BLaER1 (cell line): ENCODE measurements around the gene RAB30.
A peak's percentile ranks its signal among the peaks of the same experiment; 100 is the strongest.
"Not testable (repeated sequence)": the region's sequence is repeated elsewhere in the genome, so short reads cannot be mapped to it uniquely, and the experiment has no call there.

Experiments
- H3K27ac ChIP-seq: shearing (Covaris generic); formaldehyde crosslinking; 2 replicates; pipeline ENCODE4 v1.8.1; 2022
- H3K27me3 ChIP-seq: shearing (Covaris generic); formaldehyde crosslinking; 2 replicates; pipeline ENCODE4 v1.8.1; 2022
- H3K36me3 ChIP-seq: shearing (Covaris generic); formaldehyde crosslinking; 2 replicates; pipeline ENCODE4 v1.8.1; 2022
- H3K4me1 ChIP-seq: shearing (Covaris generic); formaldehyde crosslinking; 2 replicates; pipeline ENCODE4 v1.8.1; 2022
- H3K4me2 ChIP-seq: shearing (Covaris generic); formaldehyde crosslinking; 2 replicates; pipeline ENCODE4 v1.8.1; 2022
- H3K4me3 ChIP-seq: shearing (Covaris generic); formaldehyde crosslinking; 2 replicates; pipeline ENCODE4 v1.8.1; 2022
- H3K9ac ChIP-seq: shearing (Covaris generic); formaldehyde crosslinking; 2 replicates; pipeline ENCODE4 v1.8.1; 2022
- H3K9me3 ChIP-seq: shearing (Covaris generic); formaldehyde crosslinking; 2 replicates; pipeline ENCODE4 v1.8.1; 2022
- H4K20me1 ChIP-seq: shearing (Covaris generic); formaldehyde crosslinking; 2 replicates; pipeline ENCODE4 v1.8.1; 2022
- Cebpa-rat ChIP-seq: shearing (Covaris generic); IDR thresholded peaks from 2 replicates; pipeline ENCODE4 v1.8.1; 2022

RAB30 gene

GRCh38 chr11:82978422-82979099 is 93.1 kb downstream of the RAB30 start:
- Histone ChIP-seq H3K4me2 (peak overlapping the region; percentile 69), H3K4me3 (no peak overlapping the region), H3K36me3 (peaks cover 8% of the 10 kb centered on the region), H3K27ac (no peak overlapping the region), H3K27me3 (no peaks in the 10 kb centered on the region), H3K4me1 (peaks cover 35% of the 10 kb centered on the region), H3K9me3 (no peaks in the 10 kb centered on the region), H4K20me1 (no peaks in the 10 kb centered on the region), H3K9ac (no peak overlapping the region)
- TF ChIP-seq Cebpa-rat: no peak

- no peaks in the 10 kb centered on the region for H3K9me3 ChIP-seq
Observed at GRCh38 chr11:82976786-82977185, 94.9 kb downstream of the RAB30 start.

GRCh38 chr11:82975882-82976281 is 95.8 kb downstream of the RAB30 start:
- Histone ChIP-seq H3K4me3 (no peak overlapping the region), H3K9ac (no peak overlapping the region), H3K36me3 (no peaks in the 10 kb centered on the region), H3K9me3 (peaks cover 4% of the 10 kb centered on the region), H3K4me2 (peak overlapping the region; percentile 69), H3K27ac (no peak overlapping the region), H3K4me1 (peaks cover 43% of the 10 kb centered on the region), H4K20me1 (no peaks in the 10 kb centered on the region), H3K27me3 (no peaks in the 10 kb centered on the region)
- TF ChIP-seq Cebpa-rat: no peak

More at GRCh38 chr11:82976786-82977185, 94.9 kb downstream of the RAB30 start:
- H3K4me3 ChIP-seq: no peak overlapping the region
- H3K4me2 ChIP-seq: peak overlapping the region; percentile 69
- H3K36me3 ChIP-seq: peaks cover 3% of the 10 kb centered on the region
- H3K27me3 ChIP-seq: no peaks in the 10 kb centered on the region
- no peaks in the 10 kb centered on the region for H4K20me1 ChIP-seq
- H3K9ac ChIP-seq: no peak overlapping the region
- TF ChIP-seq Cebpa-rat: no peak
- no peak overlapping the region for H3K27ac ChIP-seq
- peaks cover 38% of the 10 kb centered on the region for H3K4me1 ChIP-seq

DNA sequence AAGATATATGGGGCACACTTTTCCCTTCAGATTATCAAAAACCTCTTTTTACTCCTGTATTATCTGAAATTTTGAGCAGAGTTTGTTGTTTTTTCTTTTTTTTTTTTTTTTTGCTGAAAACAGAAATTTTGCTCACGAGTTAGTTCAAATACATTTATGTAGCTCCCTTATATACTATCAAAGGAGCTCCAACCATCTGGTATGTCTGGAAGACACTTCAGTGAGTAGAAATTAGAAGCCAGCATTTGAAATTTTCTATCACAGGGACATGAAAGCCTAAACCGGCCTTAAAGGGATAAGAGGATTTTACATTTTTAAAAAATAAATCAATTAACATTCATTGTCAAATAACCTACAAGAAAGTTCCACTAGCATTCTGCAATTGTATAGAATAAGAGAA is 96.8 kb downstream of the RAB30 start:
- Histone ChIP-seq H4K20me1 (no peaks in the 10 kb centered on the region), H3K4me3 (no peak overlapping the region), H3K9me3 (peaks cover 10% of the 10 kb centered on the region), H3K4me2 (no peak overlapping the region), H3K4me1 (peaks cover 43% of the 10 kb centered on the region), H3K27ac (no peak overlapping the region), H3K36me3 (no peaks in the 10 kb centered on the region), H3K27me3 (no peaks in the 10 kb centered on the region), H3K9ac (no peak overlapping the region)
- no peak for TF ChIP-seq Cebpa-rat

- Histone ChIP-seq H3K4me1 (peaks cover 43% of the 10 kb centered on the region), H4K20me1 (no peaks in the 10 kb centered on the region), H3K4me3 (no peak overlapping the region), H3K27me3 (no peaks in the 10 kb centered on the region), H3K9ac (no peak overlapping the region), H3K36me3 (no peaks in the 10 kb centered on the region), H3K4me2 (no peak overlapping the region), H3K27ac (no peak overlapping the region), H3K9me3 (peaks cover 10% of the 10 kb centered on the region)
- TF ChIP-seq Cebpa-rat: no peak
Observed at GRCh38 chr11:82974135-82974534, 97.6 kb downstream of the RAB30 start.

DNA sequence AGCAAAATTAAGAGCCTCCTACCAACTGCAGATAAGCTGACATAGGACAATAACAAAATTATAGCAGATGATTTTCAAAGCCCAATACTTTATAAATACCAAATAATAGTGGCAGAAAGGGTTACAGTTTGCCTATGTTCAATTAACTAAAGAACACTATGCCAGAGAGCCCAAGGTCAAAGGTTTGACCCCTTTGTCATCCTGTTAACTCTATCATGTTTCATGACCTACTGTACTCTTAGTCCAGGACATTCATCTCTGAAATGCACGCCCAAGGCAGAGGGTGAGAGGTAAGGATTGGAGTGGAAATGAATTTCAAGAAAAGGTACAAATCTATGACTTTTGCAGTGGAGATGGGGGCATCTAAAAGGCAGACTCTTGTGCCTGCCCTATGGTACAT is 99.6 kb downstream of the RAB30 start:
- Histone ChIP-seq H3K9me3 (peaks cover 10% of the 10 kb centered on the region), H3K36me3 (no peaks in the 10 kb centered on the region), H3K4me2 (peak overlapping the region; percentile 43; the same call in 1 of the 2 replicates), H3K27me3 (no peaks in the 10 kb centered on the region), H3K27ac (no peak overlapping the region), H4K20me1 (no peaks in the 10 kb centered on the region), H3K4me1 (peaks cover 27% of the 10 kb centered on the region), H3K4me3 (no peak overlapping the region), H3K9ac (no peak overlapping the region)
- TF ChIP-seq Cebpa-rat: no peak

- peak overlapping the region; percentile 43; the same call in 1 of the 2 replicates for H3K4me2 ChIP-seq
- H3K27me3 ChIP-seq, H3K4me3 ChIP-seq, H3K9ac ChIP-seq, H4K20me1 ChIP-seq, H3K36me3 ChIP-seq, H3K27ac ChIP-seq: not testable (repeated sequence)
- peaks cover 10% of the 10 kb centered on the region for H3K9me3 ChIP-seq
- H3K4me1 ChIP-seq: peaks cover 21% of the 10 kb centered on the region
Observed at GRCh38 chr11:82971519-82971946, 100.2 kb downstream of the RAB30 start.

- H3K9ac ChIP-seq, H3K36me3 ChIP-seq, H3K4me2 ChIP-seq, H3K27ac ChIP-seq, H3K4me3 ChIP-seq, H3K27me3 ChIP-seq, H4K20me1 ChIP-seq: not testable (repeated sequence)
- H3K4me1 ChIP-seq: peaks cover 12% of the 10 kb centered on the region; the same call in 1 of the 2 replicates
- peaks cover 10% of the 10 kb centered on the region for H3K9me3 ChIP-seq
Observed at GRCh38 chr11:82970507-82971083, 101.1 kb downstream of the RAB30 start.

- Histone ChIP-seq H3K4me3 (no peak overlapping the region), H3K4me1 (0 out of 2 replicates have a peak, but pooled peaks cover 8% of the 10 kb centered on the region), H3K27ac (no peak overlapping the region), H3K9me3 (peaks cover 10% of the 10 kb centered on the region), H3K27me3 (no peaks in the 10 kb centered on the region), H3K9ac (no peak overlapping the region), H4K20me1 (no peaks in the 10 kb centered on the region), H3K36me3 (no peaks in the 10 kb centered on the region), H3K4me2 (no peak overlapping the region)
- no peak for TF ChIP-seq Cebpa-rat
Observed at GRCh38 chr11:82969811-82970210, 101.9 kb downstream of the RAB30 start.

GRCh38 chr11:82967381-82967780 is 104.3 kb downstream of the RAB30 start:
- Histone ChIP-seq H3K9ac (no peak overlapping the region), H3K4me3 (no peak overlapping the region), H3K4me1 (0 out of 2 replicates have a peak, but pooled peaks cover 8% of the 10 kb centered on the region), H3K27me3 (no peaks in the 10 kb centered on the region), H3K4me2 (no peak overlapping the region), H4K20me1 (no peaks in the 10 kb centered on the region), H3K9me3 (peaks cover 21% of the 10 kb centered on the region), H3K27ac (no peak overlapping the region), H3K36me3 (no peaks in the 10 kb centered on the region)
- no peak for TF ChIP-seq Cebpa-rat

- H3K4me1 ChIP-seq: peaks cover 24% of the 10 kb centered on the region
- H3K9me3 ChIP-seq: peaks cover 18% of the 10 kb centered on the region
- not testable (repeated sequence) for H3K4me2 ChIP-seq, H3K36me3 ChIP-seq, H3K27me3 ChIP-seq, H3K4me3 ChIP-seq, H3K9ac ChIP-seq, H4K20me1 ChIP-seq, H3K27ac ChIP-seq
Observed at GRCh38 chr11:82962021-82962420, 109.7 kb downstream of the RAB30 start.
